Lower leg skin (tissue), 3 donors: ENCODE results near the gene ERCC3.

Experiments
- POLR2A ChIP-seq, 2 donors: fragments of 450-650 bp; IDR thresholded peaks; one replicate each; pipeline ENCODE4 v1.6.1; 2016 to 2017; ENCODE audit warnings: antibody characterized with exemption in 2 of 2, mild to moderate bottlenecking in 1 of 2, moderate library complexity in 1 of 2
- TF ChIP-seq, protein P1 (sequence below), 3 donors: fragments of 450-650 bp; IDR thresholded peaks; one replicate each; pipeline ENCODE4 v1.5.1; 2016; ENCODE audit warnings: antibody characterized with exemption in 3 of 3, mild to moderate bottlenecking in 3 of 3, moderate library complexity in 2 of 3

- TF ChIP-seq POLR2A (IDR thresholded peaks at IDR 0.05): no peak
- TF ChIP-seq, protein P1, sequence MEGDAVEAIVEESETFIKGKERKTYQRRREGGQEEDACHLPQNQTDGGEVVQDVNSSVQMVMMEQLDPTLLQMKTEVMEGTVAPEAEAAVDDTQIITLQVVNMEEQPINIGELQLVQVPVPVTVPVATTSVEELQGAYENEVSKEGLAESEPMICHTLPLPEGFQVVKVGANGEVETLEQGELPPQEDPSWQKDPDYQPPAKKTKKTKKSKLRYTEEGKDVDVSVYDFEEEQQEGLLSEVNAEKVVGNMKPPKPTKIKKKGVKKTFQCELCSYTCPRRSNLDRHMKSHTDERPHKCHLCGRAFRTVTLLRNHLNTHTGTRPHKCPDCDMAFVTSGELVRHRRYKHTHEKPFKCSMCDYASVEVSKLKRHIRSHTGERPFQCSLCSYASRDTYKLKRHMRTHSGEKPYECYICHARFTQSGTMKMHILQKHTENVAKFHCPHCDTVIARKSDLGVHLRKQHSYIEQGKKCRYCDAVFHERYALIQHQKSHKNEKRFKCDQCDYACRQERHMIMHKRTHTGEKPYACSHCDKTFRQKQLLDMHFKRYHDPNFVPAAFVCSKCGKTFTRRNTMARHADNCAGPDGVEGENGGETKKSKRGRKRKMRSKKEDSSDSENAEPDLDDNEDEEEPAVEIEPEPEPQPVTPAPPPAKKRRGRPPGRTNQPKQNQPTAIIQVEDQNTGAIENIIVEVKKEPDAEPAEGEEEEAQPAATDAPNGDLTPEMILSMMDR (IDR thresholded peaks at IDR 0.05): no peak
Observed at GRCh38 chr2:127302168-127302567, 8.2 kb upstream of the ERCC3 start.
